GM19463 (cell line): ENCODE results near the gene KIAA1328.
A peak's percentile ranks its signal among the peaks of the same experiment; 100 is the strongest.
"Not testable (repeated sequence)": the region's sequence is repeated elsewhere in the genome, so short reads cannot be mapped to it uniquely, and the experiment has no call there.

Experiments
- ATAC-seq: cut with Tn5 transposase; IDR thresholded peaks from one replicate; pipeline ENCODE4 v1.9.1; 2021; ENCODE audit warnings: mild to moderate bottlenecking, moderate library complexity; ENCODE audit not compliant: unreplicated experiment

The KIAA1328 gene

GRCh38 chr18:36828630-36829361, at the start of gene KIAA1328, which contains the start of gene TPGS2:
KIAA1328 (plus strand) TSS chr18:36829127; CDS start chr18:36829139, 12 bp downstream.
TPGS2 (minus strand) TSS chr18:36829002; CDS start chr18:36828767, 235 bp downstream.
- peak; percentile 89 for ATAC-seq

- ATAC-seq: no peak
Measured at GRCh38 chr18:36780748-36781147, 48.2 kb upstream of the KIAA1328 start.

GRCh38 chr18:36782710-36783109, 46.2 kb upstream of the KIAA1328 start:
- no peak for ATAC-seq

DNA sequence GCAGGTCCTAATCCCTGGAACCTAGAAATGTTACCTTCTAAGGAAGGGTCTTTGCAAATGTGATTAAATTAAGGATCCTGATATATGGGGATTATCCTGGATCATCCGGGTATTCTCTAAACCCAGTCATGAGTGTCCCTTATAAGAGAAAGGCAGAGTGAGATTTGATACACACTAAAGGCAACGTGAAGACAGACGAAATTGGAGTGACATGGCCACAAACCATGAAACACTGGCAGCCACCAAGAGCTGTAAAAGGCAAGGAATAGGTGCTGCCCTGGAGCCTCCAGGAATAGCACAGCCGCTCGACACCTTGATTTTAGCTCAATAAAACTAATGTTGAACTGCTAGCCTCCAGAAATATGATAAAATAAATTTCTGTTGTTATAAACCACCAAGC, 45.1 kb upstream of the KIAA1328 start:
- ATAC-seq: no peak

- no peak for ATAC-seq
Measured at GRCh38 chr18:36786686-36787085, 42.2 kb upstream of the KIAA1328 start.

DNA sequence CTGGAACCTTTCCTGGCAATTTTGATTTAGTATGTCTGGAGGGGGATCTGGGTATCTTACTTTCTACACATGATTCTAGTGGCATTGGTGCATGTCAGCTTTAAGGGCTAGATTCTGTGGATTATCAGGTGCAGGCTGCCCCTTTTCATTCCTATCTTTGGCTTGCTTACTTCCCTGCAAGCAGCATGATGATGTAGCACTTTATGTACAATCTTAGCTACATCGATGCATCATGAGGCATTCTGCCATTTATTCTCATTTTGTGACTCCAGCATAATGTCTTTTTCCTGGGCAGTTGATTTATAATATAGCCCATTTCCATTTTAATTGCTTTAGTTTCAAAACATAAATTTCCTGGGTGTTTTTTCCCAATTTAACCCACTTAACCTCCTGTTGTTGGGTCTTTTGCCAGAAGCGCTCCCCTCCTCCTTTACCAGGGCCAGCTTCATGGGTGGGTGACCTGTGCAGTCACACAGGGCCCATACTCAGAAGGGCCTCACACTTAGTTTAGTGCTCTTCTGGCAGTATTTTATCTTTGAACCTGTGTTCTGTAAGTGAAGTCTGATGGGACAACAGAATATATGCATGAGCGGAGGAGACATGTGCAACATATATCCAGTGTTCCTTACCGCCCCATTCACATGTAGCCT, 36.2 kb upstream of the KIAA1328 start:
- no peak for ATAC-seq

DNA sequence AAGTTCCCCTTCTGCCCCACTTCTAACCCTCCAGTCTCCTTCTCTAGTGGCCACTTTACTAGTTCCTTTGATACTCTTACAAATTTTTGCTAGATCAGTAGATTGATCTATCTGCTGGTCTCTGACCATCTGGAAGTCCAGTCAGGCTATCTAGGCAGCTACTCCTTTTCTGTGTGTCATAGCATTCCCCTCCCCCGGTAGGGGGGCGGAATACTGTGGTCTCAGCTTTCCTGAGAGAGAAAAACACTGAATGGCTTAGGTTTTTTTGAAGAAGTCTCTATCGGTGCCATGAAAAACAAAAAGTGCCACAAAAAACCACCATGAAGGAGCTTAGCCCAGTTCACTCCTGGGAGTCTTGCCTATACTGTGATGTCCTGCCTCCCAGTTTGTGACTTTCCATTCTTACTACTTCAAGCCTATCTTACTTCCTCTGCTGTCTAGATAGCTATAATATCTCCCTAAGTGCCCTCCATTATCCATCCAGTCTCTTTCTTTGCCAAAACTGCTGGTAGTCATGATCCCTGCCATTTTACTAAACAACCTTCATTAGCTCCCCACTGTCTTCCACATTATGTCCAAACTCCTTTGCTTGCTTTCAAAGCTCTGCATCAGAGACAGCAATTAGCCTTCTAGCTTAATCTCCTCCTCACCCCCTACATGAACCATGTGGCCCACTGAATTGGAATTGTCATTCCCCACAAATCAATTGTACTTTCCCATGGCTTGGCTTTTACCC, 30.0 kb upstream of the KIAA1328 start:
- ATAC-seq: no peak

- ATAC-seq: no peak
Measured at GRCh38 chr18:36805105-36805504, 23.8 kb upstream of the KIAA1328 start.

DNA sequence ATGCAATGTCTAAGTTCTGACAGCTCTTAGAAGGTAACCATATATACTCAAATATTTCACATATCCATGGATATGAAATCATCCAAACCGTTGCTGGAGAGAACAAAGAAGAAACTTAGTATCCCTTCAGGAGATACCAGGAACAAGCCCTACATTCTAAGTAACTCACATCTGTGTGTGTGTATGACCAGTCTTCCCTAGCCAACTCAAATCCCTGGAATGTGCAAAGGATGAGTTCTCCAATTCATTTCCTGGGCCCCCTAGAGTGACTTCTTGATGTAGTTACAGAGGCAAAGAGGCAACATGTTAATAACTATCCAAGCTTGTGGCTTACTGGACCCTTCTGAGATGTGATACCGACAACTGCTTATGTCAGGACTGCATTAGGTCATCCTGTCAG, 20.2 kb upstream of the KIAA1328 start:
- no peak for ATAC-seq

DNA sequence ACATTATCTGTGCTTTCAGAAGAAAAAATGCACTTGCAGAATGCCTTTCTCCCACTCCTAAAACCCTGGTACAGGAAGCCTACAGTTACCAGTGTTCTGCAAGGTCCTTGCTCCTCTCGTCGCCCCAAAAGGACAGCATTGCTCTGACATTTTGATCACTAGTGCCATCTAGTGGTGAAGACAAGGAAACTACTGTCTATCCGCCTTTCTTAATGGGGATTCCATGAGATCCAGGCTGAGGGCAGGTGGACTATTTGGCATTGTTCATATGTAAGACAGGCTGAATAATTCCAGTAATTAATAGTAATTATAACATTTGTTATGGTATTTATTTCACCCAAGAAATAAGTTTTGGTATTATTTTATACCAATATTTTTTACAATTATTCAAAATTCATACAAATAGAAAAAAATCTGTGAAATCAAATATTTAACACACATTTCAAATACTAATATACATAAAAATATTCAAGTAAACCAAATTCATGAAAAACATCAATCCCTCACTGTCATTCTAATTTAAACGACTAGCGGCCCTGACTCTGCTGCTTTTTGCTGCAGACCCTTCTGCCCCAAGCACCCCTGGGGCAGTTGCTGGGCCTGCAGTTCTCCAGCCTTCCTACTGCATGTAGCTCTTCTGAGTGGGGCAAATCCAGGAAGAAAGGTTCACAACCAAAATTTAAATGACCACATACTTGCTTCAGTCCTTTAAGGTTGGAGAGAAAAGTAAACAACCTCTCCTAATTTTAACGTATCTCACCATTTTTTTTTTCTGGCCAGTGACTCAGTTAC, 19.1 kb upstream of the KIAA1328 start:
- ATAC-seq: peak; percentile 98

DNA sequence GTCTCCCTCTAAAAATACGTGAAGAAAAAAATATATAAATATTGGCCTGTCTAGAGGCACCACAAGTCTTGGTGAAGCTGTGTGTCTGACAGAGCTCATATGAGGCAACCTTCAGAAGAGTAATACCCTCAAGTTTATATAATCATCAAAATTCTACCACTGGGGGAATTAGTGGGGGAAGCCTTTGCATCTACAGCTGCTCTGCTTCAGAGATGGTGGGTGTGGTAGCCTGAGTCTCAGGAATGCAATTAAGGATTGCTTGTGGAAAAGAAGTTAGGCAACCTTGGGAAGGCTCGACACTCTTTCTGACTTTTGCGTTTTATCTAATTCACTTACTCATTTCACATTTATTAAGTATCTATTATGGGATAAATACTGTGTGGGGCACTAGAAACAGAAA, 17.5 kb upstream of the KIAA1328 start:
- no peak for ATAC-seq

DNA sequence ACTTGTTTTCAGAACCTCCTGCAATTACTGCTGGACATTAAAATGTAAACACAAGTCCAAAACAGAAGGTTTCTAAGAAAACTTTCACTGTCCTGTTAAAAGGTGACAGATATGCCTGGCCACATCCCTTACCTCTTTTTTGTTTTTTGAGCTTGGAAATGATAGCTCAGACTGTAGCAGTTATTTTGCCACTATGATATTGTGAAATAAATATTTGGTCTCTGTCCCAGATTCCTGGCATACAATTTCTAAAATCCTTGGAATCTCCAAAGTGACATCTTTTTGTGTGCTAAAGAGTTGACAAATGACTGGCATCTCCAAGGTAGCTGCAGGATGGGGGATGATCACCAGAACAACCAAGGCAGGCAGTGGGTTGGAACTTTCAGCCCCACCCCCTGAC, 17.0 kb upstream of the KIAA1328 start:
- ATAC-seq: no peak

DNA sequence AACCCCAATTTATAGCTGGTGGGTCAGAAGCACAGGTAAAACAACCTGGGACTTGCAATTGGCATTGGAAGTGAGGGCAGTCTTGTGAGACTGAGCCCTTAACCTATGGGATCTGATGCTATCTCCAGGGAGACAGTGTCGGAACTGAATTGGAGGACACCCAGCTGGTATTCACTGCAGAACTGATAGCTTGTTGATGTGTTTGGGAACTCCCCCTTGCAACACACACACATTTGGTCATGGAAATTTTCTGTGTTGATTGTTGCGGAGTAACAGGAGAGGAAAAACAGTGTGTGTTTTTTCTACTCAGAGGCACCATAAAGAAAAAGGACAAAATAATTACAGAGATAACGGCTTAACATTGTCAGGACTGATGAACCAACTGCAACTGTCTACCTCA, 16.2 kb upstream of the KIAA1328 start:
- ATAC-seq: no peak

GRCh38 chr18:36813101-36813775, 15.7 kb upstream of the KIAA1328 start:
- ATAC-seq: no peak

DNA sequence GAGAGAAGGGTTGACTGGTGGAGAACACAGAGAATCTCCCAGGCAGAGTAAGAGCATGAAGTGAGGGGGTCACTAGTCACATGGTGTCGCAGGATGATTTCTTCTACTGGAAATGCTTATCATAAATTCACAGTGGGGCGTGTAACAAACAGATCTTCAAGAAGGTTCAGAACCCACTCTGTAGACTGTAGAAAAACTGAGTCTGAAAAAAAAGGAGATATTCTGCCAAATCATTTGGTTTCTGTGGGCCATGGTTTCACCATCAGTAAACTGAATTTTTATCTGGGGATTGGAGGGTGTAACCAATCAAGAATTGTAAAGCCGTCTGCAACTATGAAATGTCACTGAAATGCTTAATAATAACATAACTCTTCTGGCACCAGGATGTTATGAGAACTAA, 15.1 kb upstream of the KIAA1328 start:
- ATAC-seq: no peak

DNA sequence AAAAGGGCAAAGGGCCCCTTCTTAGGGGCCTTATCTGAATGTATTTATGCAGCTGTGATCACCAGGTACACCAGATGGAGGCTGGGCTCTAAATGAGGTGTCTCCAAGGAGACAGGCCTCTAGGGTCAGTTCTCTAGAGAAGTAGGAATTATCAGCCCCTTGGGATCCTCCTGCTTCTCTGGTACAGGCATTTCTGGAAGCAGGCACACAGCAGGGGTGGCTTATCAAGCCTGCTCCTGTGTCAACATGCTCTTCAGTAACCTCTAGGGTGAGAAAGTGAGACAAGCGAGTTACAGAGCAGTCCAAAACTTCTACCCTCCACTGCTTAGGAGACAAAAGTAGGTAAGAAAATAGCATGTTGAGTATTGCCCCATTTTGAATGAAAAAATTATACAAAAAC, 13.9 kb upstream of the KIAA1328 start:
- ATAC-seq: no peak

GRCh38 chr18:36816096-36816495, 12.8 kb upstream of the KIAA1328 start:
- not testable (repeated sequence) for ATAC-seq

DNA sequence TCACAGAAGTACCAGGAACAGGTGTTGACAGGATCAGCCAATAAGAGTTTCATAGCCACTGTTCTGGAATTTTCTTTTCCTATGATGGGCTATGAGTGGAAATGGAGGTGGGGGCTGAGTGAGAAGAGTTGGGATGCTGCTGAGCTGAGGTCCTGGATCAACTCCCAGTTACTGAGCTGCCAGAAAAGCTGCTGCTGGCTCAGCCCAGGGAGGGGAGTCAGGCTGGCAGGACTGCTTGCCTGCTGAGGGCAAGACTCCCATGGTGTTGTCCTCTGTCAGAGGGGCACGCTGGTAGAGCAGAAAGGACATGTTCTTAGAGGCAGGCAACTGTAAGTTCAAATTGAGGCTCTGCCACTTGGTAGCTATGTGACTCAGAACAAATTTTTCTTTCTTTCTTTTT, 11.9 kb upstream of the KIAA1328 start:
- no peak for ATAC-seq

GRCh38 chr18:36818652-36819051, 10.3 kb upstream of the KIAA1328 start:
- no peak for ATAC-seq

- no peak for ATAC-seq
Measured at GRCh38 chr18:36819621-36820020, 9.3 kb upstream of the KIAA1328 start.
